Dendritic cell treated with granulocyte-macrophage colony-stimulating factor and Interleukin-4, amounts not matched to agents 40 ng/mL and 50 ng/mL, for 4 days (primary cell): ENCODE data around the gene ANKRD1.

ENCODE experiments used
- H3K27ac Mint-ChIP-seq: one replicate; pipeline ENCODE4 v1.8.0; 2022; ENCODE audit warnings: mild to moderate bottlenecking, mixed read lengths
- H3K27me3 Mint-ChIP-seq: one replicate; pipeline ENCODE4 v1.8.0; 2022; ENCODE audit warnings: mild to moderate bottlenecking, mixed read lengths
- H3K36me3 Mint-ChIP-seq: one replicate; pipeline ENCODE4 v1.8.0; 2022; ENCODE audit warnings: low read depth, mixed read lengths
- H3K4me1 Mint-ChIP-seq: one replicate; pipeline ENCODE4 v1.8.0; 2022; ENCODE audit warnings: low read depth, mixed read lengths
- H3K4me3 Mint-ChIP-seq: one replicate; pipeline ENCODE4 v1.8.0; 2022; ENCODE audit warnings: mild to moderate bottlenecking, moderate library complexity, mixed read lengths
- H3K9me3 Mint-ChIP-seq: one replicate; pipeline ENCODE4 v1.8.0; 2022; ENCODE audit warnings: mixed read lengths
- intact Hi-C: fragments of 100-400 bp; cut with micrococcal nuclease; formaldehyde crosslinking; loops from one replicate; pipeline ENCODE4 v1.15.0; 2022

ANKRD1 gene

DNA sequence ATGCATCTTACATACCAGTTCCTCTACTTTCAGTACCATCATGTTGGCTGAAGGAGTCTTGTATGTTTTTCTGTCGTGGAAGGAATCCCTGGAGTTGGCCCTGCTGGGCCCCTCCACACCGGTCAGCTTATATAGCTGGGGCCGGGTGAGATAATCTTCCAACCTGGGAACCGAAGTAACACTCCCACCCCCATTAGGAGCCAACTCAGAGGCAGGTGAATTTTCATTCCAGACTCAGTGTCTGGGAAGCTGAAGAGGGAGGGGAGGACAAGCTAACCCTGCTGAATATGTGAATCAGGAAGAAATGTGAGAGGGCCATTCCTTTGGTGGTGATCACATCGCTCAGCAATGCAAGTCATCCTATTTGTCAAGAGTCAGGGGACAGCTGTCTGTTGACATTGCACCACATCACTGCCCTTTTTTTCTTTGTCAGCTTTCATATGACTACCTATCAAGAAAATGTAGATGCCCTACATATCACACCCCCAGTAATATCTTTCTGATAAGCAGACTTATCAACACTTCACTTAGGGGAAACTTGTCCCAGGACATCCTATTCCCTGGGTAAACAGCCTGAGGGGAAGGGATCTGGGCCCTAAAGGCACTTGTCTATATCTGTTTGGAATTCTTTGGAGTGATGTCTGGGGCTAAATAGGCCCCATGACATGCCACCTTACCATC lies at the start of gene ANKRD1:
Gene ANKRD1 (minus strand): TSS at position 102 of the 681 bp plus-strand sequence. CDS start 60 bp downstream, at position 42.
- Mint-ChIP-seq H3K4me1 (no peaks in the 10 kb centered on the region), H3K9me3 (no peaks in the 10 kb centered on the region), H3K36me3 (no peaks in the 10 kb centered on the region), H3K27me3 (peaks cover 2% of the 10 kb centered on the region), H3K27ac (no peak within 1 kb of the TSS), H3K4me3 (no peak within 1 kb of the TSS)
- intact Hi-C loops = no loop called here

DNA sequence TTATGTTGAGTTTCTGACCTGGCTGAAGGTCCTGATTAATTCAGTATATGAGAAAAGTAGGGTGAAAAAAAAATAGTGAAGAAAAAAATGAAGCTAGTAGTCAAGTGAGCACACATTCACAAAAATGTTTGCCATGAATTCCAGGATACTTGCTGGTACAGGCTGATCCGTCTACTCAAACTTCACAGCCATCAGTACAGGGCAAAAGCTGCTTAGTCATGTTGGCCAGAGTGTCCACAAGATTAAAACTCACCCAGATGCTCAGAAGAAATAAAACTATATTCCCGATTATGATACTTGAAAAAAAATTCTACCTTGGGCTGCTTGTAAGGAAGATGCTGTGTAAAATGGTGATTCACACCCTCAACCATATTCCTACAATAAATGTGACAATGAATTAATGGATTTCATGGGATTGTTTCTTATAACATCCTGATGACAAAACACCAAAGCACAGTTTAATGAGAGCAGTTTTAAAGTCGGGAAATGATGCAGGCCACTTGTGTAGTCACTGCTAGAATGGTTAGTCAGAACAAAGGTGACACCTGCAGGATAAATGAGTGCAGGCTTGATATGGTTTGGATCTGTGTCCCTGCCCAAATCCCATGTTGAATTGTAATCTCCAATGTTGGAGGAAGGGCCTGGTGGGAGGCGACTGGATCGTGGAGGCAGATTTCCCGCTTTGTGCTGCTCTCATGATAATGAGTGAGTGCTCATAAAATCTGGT lies 49.2 kb upstream of the ANKRD1 start:
- Mint-ChIP-seq H3K36me3 (no peaks in the 10 kb centered on the region), H3K9me3 (no peaks in the 10 kb centered on the region), H3K27me3 (no peaks in the 10 kb centered on the region), H3K27ac (no peak overlapping the region), H3K4me3 (no peak overlapping the region), H3K4me1 (no peaks in the 10 kb centered on the region)
- intact Hi-C loops = no loop called here

- intact Hi-C loops = no loop called here
- Mint-ChIP-seq H3K4me1 (no peaks in the 10 kb centered on the region), H3K9me3 (no peaks in the 10 kb centered on the region), H3K27me3 (no peaks in the 10 kb centered on the region), H3K27ac (no peak overlapping the region), H3K4me3 (no peak overlapping the region), H3K36me3 (no peaks in the 10 kb centered on the region)
Observed at GRCh38 chr10:90969121-90969534, 48.2 kb upstream of the ANKRD1 start.

- Mint-ChIP-seq H3K4me1 (no peaks in the 10 kb centered on the region), H3K27me3 (no peaks in the 10 kb centered on the region), H3K36me3 (no peaks in the 10 kb centered on the region), H3K9me3 (no peaks in the 10 kb centered on the region), H3K27ac (no peak overlapping the region), H3K4me3 (no peak overlapping the region)
- intact Hi-C loops = no loop called here
Observed at GRCh38 chr10:90968328-90969081, 47.6 kb upstream of the ANKRD1 start.

GRCh38 chr10:90967865-90968264 lies 47.0 kb upstream of the ANKRD1 start:
- Mint-ChIP-seq H3K4me1 (no peaks in the 10 kb centered on the region), H3K9me3 (no peaks in the 10 kb centered on the region), H3K36me3 (no peaks in the 10 kb centered on the region), H3K27me3 (no peaks in the 10 kb centered on the region), H3K4me3 (no peak overlapping the region), H3K27ac (no peak overlapping the region)
- intact Hi-C loops = no loop called here

- no peaks in the 10 kb centered on the region for H3K9me3 Mint-ChIP-seq
- H3K27me3 Mint-ChIP-seq = no peaks in the 10 kb centered on the region
- intact Hi-C loops = no loop called here
- no peaks in the 10 kb centered on the region for H3K4me1 Mint-ChIP-seq
- H3K27ac Mint-ChIP-seq = no peak overlapping the region
- no peaks in the 10 kb centered on the region for H3K36me3 Mint-ChIP-seq
- H3K4me3 Mint-ChIP-seq = no peak overlapping the region
Observed at GRCh38 chr10:90966146-90966545, 45.3 kb upstream of the ANKRD1 start.

GRCh38 chr10:90965720-90966119 lies 44.8 kb upstream of the ANKRD1 start:
- Mint-ChIP-seq H3K9me3 (no peaks in the 10 kb centered on the region), H3K27ac (no peak overlapping the region), H3K4me1 (no peaks in the 10 kb centered on the region), H3K27me3 (no peaks in the 10 kb centered on the region), H3K36me3 (no peaks in the 10 kb centered on the region), H3K4me3 (no peak overlapping the region)
- intact Hi-C loops = no loop called here

GRCh38 chr10:90964781-90965465 lies 44.0 kb upstream of the ANKRD1 start:
- Mint-ChIP-seq H3K27ac (no peak overlapping the region), H3K4me1 (no peaks in the 10 kb centered on the region), H3K9me3 (no peaks in the 10 kb centered on the region), H3K36me3 (no peaks in the 10 kb centered on the region), H3K27me3 (no peaks in the 10 kb centered on the region), H3K4me3 (no peak overlapping the region)
- intact Hi-C loops = no loop called here

GRCh38 chr10:90963331-90963730 lies 42.4 kb upstream of the ANKRD1 start:
- Mint-ChIP-seq H3K4me3 (no peak overlapping the region), H3K9me3 (no peaks in the 10 kb centered on the region), H3K4me1 (no peaks in the 10 kb centered on the region), H3K36me3 (no peaks in the 10 kb centered on the region), H3K27me3 (no peaks in the 10 kb centered on the region), H3K27ac (no peak overlapping the region)
- intact Hi-C loops = no loop called here

GRCh38 chr10:90960355-90960814 lies 39.5 kb upstream of the ANKRD1 start:
- H3K27ac Mint-ChIP-seq = no peak overlapping the region
- intact Hi-C loops = no loop called here
- H3K9me3 Mint-ChIP-seq = no peaks in the 10 kb centered on the region
- no peak overlapping the region for H3K4me3 Mint-ChIP-seq
- H3K4me1 Mint-ChIP-seq = no peaks in the 10 kb centered on the region
- H3K27me3 Mint-ChIP-seq = no peaks in the 10 kb centered on the region
- H3K36me3 Mint-ChIP-seq = no peaks in the 10 kb centered on the region

GRCh38 chr10:90959826-90960225 lies 38.9 kb upstream of the ANKRD1 start:
- Mint-ChIP-seq H3K36me3 (no peaks in the 10 kb centered on the region), H3K27me3 (no peaks in the 10 kb centered on the region), H3K4me3 (no peak overlapping the region), H3K27ac (no peak overlapping the region), H3K9me3 (no peaks in the 10 kb centered on the region), H3K4me1 (no peaks in the 10 kb centered on the region)
- intact Hi-C loops = no loop called here

GRCh38 chr10:90958781-90959180 lies 37.9 kb upstream of the ANKRD1 start:
- Mint-ChIP-seq H3K27me3 (no peaks in the 10 kb centered on the region), H3K27ac (no peak overlapping the region), H3K36me3 (no peaks in the 10 kb centered on the region), H3K4me1 (no peaks in the 10 kb centered on the region), H3K4me3 (no peak overlapping the region), H3K9me3 (no peaks in the 10 kb centered on the region)
- intact Hi-C loops = no loop called here

DNA sequence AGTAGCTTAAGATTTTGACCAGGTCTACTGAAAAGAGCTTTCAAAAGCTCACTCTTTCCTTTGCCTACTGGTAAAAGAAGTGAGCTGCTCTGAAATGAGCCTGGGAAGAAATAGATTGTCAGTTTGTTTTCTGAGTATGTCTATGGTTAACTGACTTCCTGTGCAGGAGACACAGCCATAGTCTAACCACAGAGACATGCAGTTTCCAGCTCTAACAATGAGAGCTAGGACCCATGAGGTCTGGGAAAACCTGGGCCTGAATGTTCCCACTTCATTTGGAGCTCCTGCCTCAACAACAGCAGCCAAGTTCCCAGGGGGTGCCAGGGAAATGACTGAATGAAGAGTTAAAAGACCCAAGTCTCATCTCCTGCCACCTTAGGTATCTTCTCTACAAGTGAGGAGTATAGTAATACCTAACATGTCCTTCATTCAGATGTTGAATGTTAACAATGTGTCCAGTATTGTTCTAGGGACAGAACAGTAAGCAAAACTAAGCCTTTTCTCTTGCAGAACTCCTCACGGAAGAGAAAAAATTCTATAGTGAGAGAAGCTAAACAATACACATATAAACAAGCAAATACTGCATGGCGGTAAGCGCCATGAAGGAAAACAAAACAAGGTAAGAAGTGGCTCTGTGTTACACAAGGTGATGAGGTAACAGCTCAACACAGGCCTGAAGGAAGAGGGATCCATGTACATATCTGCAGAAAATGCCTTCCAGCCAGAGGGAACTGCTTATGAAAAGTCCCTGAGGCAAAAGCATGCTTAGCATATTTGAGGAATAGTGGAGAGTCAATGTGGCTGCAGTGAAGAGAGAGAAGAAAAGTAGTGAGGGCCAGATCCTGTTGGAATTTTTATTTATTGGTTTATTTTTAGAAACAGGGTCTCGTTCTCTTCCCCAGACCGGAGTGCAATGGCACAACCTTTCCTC lies 26.4 kb upstream of the ANKRD1 start:
- no peak overlapping the region for H3K27ac Mint-ChIP-seq
- H3K4me3 Mint-ChIP-seq = no peak overlapping the region
- no peaks in the 10 kb centered on the region for H3K36me3 Mint-ChIP-seq
- H3K4me1 Mint-ChIP-seq = no peaks in the 10 kb centered on the region
- intact Hi-C loops = no loop called here
- no peaks in the 10 kb centered on the region for H3K27me3 Mint-ChIP-seq
- peaks cover 5% of the 10 kb centered on the region for H3K9me3 Mint-ChIP-seq
